Anterior cingulate cortex (tissue), 58 donors: ENCODE data around the gene CAVIN3.

Experiments
- DNase-seq, 58 donors: peaks; one replicate each; lab custom pipeline; 2025; lab: John Stamatoyannopoulos, UW

The CAVIN3 gene, protein sequence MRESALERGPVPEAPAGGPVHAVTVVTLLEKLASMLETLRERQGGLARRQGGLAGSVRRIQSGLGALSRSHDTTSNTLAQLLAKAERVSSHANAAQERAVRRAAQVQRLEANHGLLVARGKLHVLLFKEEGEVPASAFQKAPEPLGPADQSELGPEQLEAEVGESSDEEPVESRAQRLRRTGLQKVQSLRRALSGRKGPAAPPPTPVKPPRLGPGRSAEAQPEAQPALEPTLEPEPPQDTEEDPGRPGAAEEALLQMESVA

DNA sequence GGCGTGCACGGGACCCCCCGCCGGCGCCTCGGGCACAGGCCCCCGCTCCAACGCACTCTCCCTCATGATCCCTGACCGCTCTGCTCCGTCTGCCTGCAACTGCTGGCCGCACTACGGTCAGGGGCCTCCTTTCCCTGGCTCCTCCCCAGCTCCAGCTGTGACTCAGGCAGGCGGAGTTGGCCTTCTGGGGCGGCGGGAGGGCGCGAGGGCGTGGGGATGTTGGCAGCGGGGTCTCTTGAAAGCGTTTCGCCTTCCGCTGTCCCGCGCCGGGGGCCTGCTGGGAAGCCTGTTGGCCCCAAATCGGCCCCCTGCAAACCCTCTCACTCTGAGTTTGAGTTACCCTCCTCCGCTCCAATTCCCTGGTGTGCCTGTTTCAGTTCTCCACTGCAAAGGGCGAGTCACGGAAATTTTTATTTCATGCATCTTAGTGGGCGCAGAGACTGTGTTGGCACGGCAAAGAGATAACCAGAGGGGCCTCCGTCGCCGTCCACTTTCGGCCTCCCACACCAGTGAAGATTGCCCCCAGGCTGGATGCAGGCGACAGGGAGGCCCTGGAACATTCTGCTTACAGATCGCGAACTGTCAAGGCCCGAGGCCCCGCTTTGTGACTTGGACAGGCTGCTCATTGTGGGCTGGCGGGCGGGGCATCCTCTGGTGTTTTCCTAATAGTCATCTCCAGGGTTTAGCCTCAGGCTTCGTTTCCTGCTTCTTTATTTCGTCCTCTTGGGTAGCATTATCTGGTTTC, at the start of gene CAVIN3:
CAVIN3 (minus strand) TSS at position 91 of the 745 bp plus-strand sequence; CDS start at position 66, 25 bp downstream.
- DNase-seq, result peak in 5 of 58 donors; percentile 5 to 49 (median 15)

DNA sequence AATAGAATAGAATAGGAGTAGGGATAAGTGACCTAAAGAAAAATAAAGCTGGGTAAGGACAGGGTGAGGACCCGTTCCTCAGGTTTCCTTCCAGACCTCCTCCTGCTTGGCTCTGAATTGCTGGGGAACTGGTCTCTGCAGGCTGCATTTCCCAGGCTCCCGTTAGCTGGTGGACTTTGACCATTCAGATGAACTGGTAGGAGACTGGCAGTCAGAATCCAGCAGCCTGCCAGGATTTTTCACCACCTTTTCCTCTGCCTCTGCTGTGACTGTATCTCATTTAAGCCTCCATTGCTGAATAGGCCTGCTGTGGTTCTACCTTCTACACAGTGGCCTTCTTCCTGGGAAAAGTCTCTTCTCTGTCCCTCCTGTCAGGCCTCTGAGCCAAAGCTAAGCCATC, 45.4 kb upstream of the CAVIN3 start:
- no peak for DNase-seq

DNA sequence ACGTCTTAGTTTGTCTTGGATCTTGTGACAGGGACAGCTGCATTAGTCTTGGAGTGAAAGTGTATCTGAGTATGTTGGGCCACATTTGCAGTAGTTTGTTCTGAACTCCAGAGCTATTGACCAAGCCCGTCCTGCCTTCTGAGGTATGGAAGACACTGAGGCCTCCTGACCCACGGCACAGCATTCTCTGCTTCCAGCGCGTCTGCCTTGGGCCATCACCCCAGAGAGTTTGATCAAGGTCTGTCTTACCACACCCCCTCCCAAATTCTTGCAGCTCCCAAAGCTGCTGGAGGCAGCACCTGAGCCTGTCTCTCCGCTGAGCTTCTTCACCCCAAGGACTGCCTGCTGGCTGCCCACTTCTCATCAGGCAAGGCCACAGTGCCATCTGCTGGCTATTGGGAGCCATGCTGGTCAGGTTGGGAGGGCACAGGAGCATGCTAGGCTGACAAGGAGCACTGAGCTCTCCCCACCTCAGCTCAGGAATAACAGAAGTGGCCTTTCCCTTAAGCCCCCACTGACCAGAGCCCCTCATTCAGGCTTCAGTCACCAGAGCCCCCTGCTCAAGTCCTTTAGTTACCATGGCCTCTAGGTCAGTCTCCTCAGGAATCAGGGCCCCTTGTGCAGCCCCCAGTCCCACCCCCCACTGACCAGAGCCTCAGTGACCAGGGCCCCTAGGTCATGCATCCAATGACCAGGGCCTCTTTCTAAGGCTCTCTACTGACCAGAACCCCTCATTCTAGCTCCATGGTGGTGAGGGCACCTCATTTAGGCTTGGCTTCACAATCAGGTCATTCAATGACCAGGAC, 42.8 kb upstream of the CAVIN3 start:
- peak in 53 of 58 donors; percentile 4 to 88 (median 51) for DNase-seq

DNA sequence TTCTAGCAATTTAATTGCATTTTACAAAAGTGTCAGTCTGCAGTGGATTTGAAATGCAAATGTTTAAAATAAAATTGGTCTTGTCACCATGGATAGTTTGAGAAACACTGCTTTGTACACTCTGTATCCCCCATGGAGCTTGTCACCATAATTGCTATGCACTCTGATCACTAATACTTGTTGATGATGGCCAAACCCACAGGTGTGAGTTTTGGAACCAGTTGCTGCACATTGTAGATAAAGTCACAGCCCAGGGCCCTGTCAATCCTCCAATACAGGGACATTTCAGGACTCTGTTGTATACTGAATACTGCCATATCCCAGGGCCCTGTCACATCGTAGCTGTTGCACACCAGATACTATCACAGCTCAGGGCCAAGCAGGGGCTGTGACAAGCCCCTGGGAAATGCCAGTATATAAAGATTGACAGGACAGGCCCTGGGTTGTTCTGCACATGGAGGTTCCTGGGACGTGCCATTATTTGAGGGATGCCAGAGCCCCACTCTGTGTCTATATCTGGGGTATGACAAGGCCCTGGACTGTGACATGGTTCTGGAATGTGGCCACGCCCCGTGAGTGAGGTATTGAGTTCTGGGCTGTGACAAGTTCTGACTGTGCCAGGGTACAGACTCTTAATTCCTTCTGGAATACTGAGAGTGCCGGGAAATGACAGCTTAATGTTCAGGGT, 42.0 kb upstream of the CAVIN3 start:
- no peak for DNase-seq

DNA sequence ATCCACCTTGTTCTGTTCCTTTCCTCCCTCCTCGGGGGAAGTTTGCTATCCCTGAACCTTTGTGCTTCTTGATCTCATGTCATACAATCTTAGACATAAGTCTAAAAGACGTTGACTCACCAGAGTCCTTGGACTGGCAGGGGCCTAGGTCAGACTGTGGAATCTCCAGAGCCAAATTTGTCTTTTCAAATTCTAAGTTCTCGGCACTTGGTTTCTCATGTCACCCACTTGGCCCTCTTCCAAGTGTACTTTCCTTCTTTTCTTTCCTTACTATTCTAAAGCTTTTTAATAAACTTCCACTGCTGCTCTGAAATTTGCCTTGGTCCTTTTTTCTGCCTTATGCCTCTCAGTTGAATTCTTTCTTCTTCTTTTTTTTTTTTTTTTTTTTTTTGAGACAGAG, 39.9 kb upstream of the CAVIN3 start:
- DNase-seq, result no peak

DNA sequence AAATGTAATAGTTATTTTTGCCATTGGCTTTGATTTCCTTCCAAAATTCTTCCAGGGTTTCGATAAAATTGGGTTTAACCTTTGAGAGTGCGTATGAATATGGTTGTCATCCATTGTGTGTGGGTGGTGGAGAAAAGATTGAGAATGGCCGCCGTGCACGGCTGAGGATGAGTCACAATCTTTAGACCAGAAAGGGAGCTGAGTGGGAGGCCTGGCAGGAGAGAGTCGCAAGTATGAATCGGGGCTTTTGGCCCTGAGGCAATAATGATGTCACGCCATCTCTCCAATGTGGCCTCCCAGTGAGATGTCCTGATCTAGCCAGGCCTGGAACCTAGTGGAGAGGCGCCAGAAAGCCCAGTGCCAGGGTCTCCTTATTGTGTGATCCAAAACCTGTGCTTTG, 36.9 kb upstream of the CAVIN3 start:
- DNase-seq, result peak in 40 of 58 donors; percentile 3 to 74 (median 34)

- DNase-seq, result no peak
Observed at GRCh38 chr11:6356503-6357055, 36.3 kb upstream of the CAVIN3 start.

GRCh38 chr11:6354651-6355485, 34.6 kb upstream of the CAVIN3 start:
- DNase-seq, result no peak

GRCh38 chr11:6353367-6353987, 33.2 kb upstream of the CAVIN3 start:
- peak in 22 of 58 donors; percentile 2 to 40 (median 10) for DNase-seq

- peak in 1 of 58 donors; percentile 4 for DNase-seq
Observed at GRCh38 chr11:6351782-6352382, 31.6 kb upstream of the CAVIN3 start.

DNA sequence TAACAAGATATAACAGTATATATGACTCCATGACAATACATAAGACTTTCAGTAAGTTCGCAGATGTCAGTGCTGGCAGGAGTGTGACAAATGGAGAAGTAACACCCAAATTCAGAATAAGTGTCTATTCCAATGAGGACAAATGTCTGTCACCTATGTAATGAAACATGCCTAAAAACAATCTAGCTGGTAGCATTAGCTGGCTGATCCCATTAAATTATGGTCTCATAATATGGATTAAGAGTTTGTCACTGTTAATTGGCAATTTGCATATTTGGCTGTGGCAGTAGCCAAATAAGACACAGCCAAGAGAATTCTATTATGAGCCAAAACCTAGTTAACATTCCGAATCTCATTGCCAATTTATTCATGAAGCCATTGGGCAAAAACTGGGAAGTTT, 30.2 kb upstream of the CAVIN3 start:
- DNase-seq, result peak in 1 of 58 donors; percentile 2

- no peak for DNase-seq
Observed at GRCh38 chr11:6350043-6350442, 29.7 kb upstream of the CAVIN3 start.

DNA sequence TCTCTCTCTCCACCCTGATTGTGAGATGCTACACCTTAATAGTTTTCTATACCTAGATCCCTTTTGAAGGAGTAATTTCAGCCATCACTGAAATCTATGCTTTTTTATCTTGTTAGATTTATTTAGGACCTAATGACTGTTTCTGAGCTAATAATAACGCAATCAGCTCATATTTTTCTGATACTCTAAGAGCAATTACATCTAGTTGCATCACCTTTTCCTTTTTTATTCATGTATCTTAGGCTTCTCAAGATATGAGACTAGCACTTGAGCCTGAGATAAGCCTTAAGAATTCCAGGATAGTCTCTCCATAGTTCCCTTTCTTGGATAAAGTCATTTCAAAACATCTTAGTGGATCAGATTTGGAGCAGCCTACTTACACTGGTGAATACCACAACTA, 25.1 kb upstream of the CAVIN3 start:
- no peak for DNase-seq

GRCh38 chr11:6336293-6336692, 16.0 kb upstream of the CAVIN3 start:
- no peak for DNase-seq

- no peak for DNase-seq
Observed at GRCh38 chr11:6334806-6335205, 14.5 kb upstream of the CAVIN3 start.

DNA sequence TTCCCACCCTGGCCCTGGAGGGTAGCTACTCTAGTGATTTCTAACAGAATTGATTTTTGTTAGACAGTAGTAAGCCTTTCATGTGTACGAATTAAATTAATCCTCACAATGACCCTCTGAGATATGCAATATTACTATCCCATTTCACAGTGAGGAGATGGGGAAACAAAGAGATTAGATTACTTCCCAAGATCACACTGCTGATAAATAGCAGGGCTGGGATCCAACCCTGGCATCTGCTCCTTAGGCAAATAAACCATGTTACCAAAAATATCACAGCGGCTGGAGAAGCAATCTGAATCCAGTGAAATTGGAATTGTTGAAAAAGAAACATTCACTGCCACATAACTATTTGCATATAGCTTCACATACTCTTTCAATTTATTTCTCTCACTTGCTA, 12.8 kb upstream of the CAVIN3 start:
- DNase-seq, result peak in 2 of 58 donors; percentile 15 to 18

DNA sequence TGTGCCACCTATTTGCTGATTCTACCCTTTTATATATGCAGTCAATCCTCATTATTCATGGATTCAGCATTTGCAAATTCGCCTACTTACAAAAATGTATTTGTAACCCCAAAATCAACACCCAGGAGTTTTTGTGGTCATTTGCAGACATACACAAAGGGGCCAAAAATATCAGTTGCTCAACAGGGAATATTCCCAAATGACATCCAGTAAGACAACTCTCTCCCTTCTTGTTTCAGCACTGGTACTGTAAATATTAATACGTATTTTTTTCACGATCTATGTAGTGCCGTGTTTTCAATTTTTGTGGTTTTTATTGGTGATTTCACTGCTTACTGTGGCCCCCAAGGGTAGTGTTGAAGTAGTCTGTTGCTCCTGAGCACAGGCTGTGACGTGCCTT, 11.8 kb upstream of the CAVIN3 start:
- DNase-seq, result no peak

DNA sequence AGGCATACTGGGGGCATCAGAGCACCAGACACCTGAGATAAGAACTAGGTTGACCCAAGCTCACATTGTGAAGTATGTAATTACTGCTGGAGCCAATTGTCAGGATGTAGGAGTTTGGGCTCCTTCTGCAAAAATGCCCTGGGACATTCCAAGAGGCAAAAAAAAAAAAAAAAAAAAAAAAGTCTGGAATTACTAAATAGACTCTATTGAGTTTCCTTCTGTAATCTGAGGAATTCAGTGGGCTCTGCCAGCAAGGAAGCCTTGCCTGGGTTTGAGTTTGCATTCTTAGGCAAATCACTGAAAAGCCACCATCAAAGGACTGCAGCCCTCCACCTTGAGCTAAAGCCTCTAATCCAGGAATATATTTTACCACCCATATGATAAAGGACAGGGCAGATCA, 8.0 kb upstream of the CAVIN3 start:
- DNase-seq, result no peak
